ENCODE results near the gene CORT.
"Not testable (repeated sequence)": the region's sequence is repeated elsewhere in the genome, so short reads cannot be mapped to it uniquely, and the experiment has no call there.

DNA sequence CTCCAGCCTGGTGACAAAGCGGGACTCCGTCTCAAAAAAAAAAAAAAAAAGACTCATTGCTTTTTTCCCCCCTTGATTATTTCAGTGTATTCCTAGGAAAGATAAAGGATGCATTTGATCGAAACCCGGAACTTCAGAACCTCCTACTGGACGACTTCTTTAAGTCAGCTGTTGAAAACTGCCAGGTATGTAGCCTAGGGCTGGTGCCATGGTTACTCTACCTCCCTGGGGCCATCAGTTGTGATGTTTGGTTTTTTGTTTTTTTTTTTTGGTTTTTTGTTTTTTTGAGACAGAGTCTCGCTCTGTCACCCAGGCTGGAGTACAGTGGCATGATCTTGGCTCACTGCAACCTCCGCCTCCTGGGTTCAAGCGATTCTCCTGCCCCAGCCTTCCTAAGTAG, 31.1 kb upstream of the CORT start:
- not testable (repeated sequence) for TF ChIP-seq POLR2A (IDR thresholded peaks at IDR 0.05; ENCODE audit: low read depth, low read length); BHLHE40 (IDR thresholded peaks at IDR 0.05; ENCODE audit: low read depth, low read length); MXI1 (IDR thresholded peaks at IDR 0.05; ENCODE audit: borderline replicate concordance, low read depth, low read length); SMC3 (IDR thresholded peaks at IDR 0.05; ENCODE audit: low read depth, low read length)
- TF ChIP-seq, protein P1, sequence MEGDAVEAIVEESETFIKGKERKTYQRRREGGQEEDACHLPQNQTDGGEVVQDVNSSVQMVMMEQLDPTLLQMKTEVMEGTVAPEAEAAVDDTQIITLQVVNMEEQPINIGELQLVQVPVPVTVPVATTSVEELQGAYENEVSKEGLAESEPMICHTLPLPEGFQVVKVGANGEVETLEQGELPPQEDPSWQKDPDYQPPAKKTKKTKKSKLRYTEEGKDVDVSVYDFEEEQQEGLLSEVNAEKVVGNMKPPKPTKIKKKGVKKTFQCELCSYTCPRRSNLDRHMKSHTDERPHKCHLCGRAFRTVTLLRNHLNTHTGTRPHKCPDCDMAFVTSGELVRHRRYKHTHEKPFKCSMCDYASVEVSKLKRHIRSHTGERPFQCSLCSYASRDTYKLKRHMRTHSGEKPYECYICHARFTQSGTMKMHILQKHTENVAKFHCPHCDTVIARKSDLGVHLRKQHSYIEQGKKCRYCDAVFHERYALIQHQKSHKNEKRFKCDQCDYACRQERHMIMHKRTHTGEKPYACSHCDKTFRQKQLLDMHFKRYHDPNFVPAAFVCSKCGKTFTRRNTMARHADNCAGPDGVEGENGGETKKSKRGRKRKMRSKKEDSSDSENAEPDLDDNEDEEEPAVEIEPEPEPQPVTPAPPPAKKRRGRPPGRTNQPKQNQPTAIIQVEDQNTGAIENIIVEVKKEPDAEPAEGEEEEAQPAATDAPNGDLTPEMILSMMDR (conservative IDR thresholded peaks at IDR 0.05; ENCODE audit: low read depth, low read length): not testable (repeated sequence)
- TF ChIP-seq, protein P2, sequence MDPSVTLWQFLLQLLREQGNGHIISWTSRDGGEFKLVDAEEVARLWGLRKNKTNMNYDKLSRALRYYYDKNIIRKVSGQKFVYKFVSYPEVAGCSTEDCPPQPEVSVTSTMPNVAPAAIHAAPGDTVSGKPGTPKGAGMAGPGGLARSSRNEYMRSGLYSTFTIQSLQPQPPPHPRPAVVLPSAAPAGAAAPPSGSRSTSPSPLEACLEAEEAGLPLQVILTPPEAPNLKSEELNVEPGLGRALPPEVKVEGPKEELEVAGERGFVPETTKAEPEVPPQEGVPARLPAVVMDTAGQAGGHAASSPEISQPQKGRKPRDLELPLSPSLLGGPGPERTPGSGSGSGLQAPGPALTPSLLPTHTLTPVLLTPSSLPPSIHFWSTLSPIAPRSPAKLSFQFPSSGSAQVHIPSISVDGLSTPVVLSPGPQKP (IDR thresholded peaks at IDR 0.05; ENCODE audit: borderline replicate concordance, low read depth, low read length): not testable (repeated sequence)
